Stomach (tissue), 9 donors: ENCODE measurements around the gene ORAI1. TPM values are rescaled to one million over a fixed set of nuclear protein-coding genes. Genes with fewer than 3 reads are reported as not detected.

Experiments
- DNase-seq, 2 donors: peaks; one replicate each; pipeline versions ENCODE4 v3.0.0 to v3.0.0-alpha.2; 2013 to 2019
- H3K27ac ChIP-seq, 5 donors: fragments of 200-600 bp in 4 of 5; sonication (generic) in 4 of 5; one replicate each; pipeline ENCODE4 v1.5.1; 2013 to 2019; ENCODE audit warnings: mild to moderate bottlenecking in 1 of 5, moderate library complexity in 1 of 5
- H3K27me3 ChIP-seq, 3 donors: fragments of 200-600 bp; sonication (generic); one replicate each; pipeline ENCODE4 v1.5.1; 2017 to 2019; ENCODE audit warnings: mixed run types in 1 of 3
- H3K36me3 ChIP-seq, 4 donors: fragments of 200-600 bp; sonication (generic); 1 replicate in 3 of 4; 2 replicates in 1 of 4; pipeline ENCODE4 v1.5.1; 2016 to 2019
- H3K4me1 ChIP-seq, 4 donors: fragments of 200-600 bp; sonication (generic); one replicate each; pipeline ENCODE4 v1.5.1; 2016 to 2019
- H3K4me3 ChIP-seq, 4 donors: fragments of 200-600 bp; sonication (generic) in 3 of 4; one replicate each; pipeline ENCODE4 v1.5.1; 2016 to 2019; ENCODE audit warnings: mild to moderate bottlenecking in 1 of 4
- H3K9me3 ChIP-seq, 4 donors: fragments of 200-600 bp; sonication (generic); one replicate each; pipeline ENCODE4 v1.5.1; 2016 to 2019
- EP300 ChIP-seq: sonication (generic); formaldehyde crosslinking; IDR thresholded peaks from one replicate; pipeline ENCODE4 v1.6.1; 2017; ENCODE audit warnings: antibody characterized with exemption
- POLR2A ChIP-seq, 4 donors: fragments of 450-650 bp; IDR thresholded peaks; one replicate each; pipeline ENCODE4 v1.6.1; 2016; ENCODE audit warnings: antibody characterized with exemption in 4 of 4, control low read depth in 2 of 4, mild to moderate bottlenecking in 1 of 4, moderate library complexity in 1 of 4
- POLR2AphosphoS5 ChIP-seq, 3 donors: sonication (generic); formaldehyde crosslinking; IDR thresholded peaks; one replicate each; pipeline ENCODE4 v1.6.1; 2016; ENCODE audit warnings: antibody characterized with exemption in 3 of 3
- WGBS, 5 donors: extraction: QIAGEN DNeasy Blood & Tissue Kit in 3 of 5; methylation state at CpG; one replicate each; pipeline versions ENCODE4 v1.1.5 to v1.1.7; 2013 to 2018; 5-methylcytosine and 5-hydroxymethylcytosine counted together
- intact Hi-C: fragments of 100-400 bp; cut with DNase I; formaldehyde crosslinking; loops from one replicate; pipeline ENCODE4 v1.15.1; 2023; ENCODE audit warnings: low total_unique reads
- polyA plus RNA-seq, 3 donors: library from polyadenylated mRNA; stranded (reverse); fragments of 200-250 nt; gene quantifications; one replicate each; pipeline ENCODE4 v1.2.3, GENCODE V29; 2013
- total RNA-seq, 5 donors: library from RNA; depleted of rRNA; stranded (reverse); fragments of >200 nt; gene quantifications; one replicate each; pipeline versions ENCODE4 v1.1.0 to v1.2.3, GENCODE V29; 2014 to 2016
- TF ChIP-seq, protein P1 (sequence below), 7 experiments: fragments of 450-650 bp in 4 of 7; fragments of 200-600 bp in 3 of 7; sonication (generic) in 3 of 7; IDR thresholded peaks; one replicate each; pipeline ENCODE4 v1.5.1; 2016 to 2019; ENCODE audit warnings: antibody characterized with exemption in 7 of 7, control low read depth in 2 of 7, mild to moderate bottlenecking in 1 of 7
- donor health status: healthy with polysubstance abuse.
- donor health status: Bipolar disorder and iron deficiency.
- donor health status: healthy.

The ORAI1 gene
- total and polyA plus RNA-seq, 8 donors, result 0.45 to 37.9 (median 8.6) TPM

DNA sequence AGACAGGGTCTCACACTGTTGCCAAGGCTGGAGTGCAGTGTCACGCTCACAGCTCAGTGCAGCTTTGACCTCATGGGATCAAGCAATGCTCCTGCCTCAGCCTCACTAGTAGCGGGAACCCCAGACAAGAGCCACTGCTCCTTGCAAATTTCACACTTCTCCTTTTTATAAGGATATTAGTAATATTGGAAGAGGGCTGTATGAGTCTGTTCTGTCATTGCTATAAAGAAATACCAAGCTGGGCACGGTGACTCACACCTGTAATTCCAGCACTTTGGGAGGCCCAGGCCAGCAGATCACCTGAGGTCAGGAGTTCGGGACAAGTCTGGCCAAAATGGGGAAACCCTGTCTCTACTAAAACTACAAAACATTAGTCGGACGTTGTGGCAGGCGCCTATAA is 12.9 kb upstream of the ORAI1 start:
- Histone ChIP-seq H3K27me3 (no peaks in the 10 kb centered on the region), H3K27ac (no peak overlapping the region), H3K4me1 (peaks cover 0 to 22% (median 7%) of the 10 kb centered on the region in 4 donors), H3K4me3 (no peak overlapping the region), H3K9me3 (no peaks in the 10 kb centered on the region), H3K36me3 (no peaks in the 10 kb centered on the region)
- intact Hi-C loops, result no loop called here
- 90 to 96% (median 93%) methylated on average over 7 of the region's 7 CpGs for WGBS, 5 donors
- TF ChIP-seq POLR2A (IDR thresholded peaks at IDR 0.05) (no peak), EP300 (no peak), POLR2AphosphoS5 (IDR thresholded peaks at IDR 0.05) (no peak)
- TF ChIP-seq, protein P1, sequence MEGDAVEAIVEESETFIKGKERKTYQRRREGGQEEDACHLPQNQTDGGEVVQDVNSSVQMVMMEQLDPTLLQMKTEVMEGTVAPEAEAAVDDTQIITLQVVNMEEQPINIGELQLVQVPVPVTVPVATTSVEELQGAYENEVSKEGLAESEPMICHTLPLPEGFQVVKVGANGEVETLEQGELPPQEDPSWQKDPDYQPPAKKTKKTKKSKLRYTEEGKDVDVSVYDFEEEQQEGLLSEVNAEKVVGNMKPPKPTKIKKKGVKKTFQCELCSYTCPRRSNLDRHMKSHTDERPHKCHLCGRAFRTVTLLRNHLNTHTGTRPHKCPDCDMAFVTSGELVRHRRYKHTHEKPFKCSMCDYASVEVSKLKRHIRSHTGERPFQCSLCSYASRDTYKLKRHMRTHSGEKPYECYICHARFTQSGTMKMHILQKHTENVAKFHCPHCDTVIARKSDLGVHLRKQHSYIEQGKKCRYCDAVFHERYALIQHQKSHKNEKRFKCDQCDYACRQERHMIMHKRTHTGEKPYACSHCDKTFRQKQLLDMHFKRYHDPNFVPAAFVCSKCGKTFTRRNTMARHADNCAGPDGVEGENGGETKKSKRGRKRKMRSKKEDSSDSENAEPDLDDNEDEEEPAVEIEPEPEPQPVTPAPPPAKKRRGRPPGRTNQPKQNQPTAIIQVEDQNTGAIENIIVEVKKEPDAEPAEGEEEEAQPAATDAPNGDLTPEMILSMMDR (IDR thresholded peaks at IDR 0.05), result no peak
- DNase-seq, result no peak

DNA sequence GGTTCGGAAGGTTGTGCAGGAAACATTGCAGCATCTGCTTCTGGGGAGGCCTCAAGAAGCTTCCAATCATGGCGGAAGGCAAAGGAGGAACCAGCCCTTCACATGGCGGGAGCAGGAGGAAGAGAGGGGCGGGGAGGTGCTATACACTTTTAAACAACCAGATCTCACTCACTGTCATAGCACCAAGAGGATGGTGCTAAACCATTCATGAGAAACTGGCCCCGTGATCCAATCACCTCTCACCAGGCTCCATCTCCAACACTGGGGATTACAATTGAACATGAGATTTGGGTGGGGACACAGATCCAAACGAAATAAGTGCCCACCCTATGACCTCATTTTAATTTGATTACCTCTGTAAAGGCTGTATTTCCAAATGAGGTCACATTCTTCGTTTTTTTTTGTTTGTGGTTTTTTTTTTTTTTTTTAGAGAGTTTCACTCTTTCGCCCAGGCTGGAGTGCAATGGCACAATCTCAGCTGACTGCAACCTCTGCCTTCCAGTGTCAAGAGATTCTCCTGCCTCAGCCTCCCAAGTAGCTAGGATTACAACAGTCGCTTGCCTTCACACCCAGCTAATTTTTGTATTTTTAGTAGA is 11.4 kb upstream of the ORAI1 start:
- 69 to 80% (median 78%) methylated on average over 9 of the region's 9 CpGs for WGBS, 5 donors
- Histone ChIP-seq H3K27ac (no peak overlapping the region), H3K4me3 (no peak overlapping the region), H3K4me1 (peaks cover 0 to 21% (median 6%) of the 10 kb centered on the region in 4 donors), H3K36me3 (no peaks in the 10 kb centered on the region), H3K9me3 (no peaks in the 10 kb centered on the region), H3K27me3 (no peaks in the 10 kb centered on the region)
- no peak for DNase-seq
- intact Hi-C loops, result no loop called here
- no peak for TF ChIP-seq POLR2A (IDR thresholded peaks at IDR 0.05)
- TF ChIP-seq EP300, result no peak
- TF ChIP-seq, protein P1 (IDR thresholded peaks at IDR 0.05), result no peak
- TF ChIP-seq POLR2AphosphoS5 (IDR thresholded peaks at IDR 0.05), result no peak

DNA sequence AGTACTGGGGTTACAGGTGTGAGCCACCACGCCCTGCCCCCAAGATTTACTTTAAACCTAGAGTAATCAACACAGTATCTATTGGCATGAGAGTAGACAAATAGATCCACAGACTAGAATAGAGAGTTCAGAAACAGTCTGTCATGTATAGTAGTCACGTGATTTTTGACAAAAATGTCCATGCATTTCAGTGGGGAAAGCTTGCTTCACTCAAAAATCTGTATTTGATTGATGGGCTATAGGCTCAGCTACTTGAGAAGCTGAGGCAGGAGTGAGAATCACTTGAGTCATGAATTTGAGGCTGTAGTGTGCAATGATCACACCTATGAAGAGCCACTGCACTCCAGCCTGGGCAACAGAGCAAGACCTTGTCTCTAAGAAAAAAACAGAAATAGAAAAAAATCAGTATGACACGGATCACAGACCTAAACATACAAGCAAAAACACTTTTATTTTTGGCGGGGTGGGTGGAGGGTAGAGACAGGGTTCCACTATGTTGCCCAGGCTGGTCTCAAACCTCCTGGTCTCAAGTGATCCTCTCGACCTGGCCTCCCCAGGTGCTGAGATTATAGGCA is 7.6 kb upstream of the ORAI1 start:
- no peak for TF ChIP-seq EP300
- no peak for TF ChIP-seq POLR2A (IDR thresholded peaks at IDR 0.05)
- TF ChIP-seq, protein P1 (IDR thresholded peaks at IDR 0.05), result no peak
- intact Hi-C loops, result no loop called here
- H3K9me3 ChIP-seq, result no peaks in the 10 kb centered on the region
- 81 to 91% (median 84%) methylated on average over 5 of the region's 5 CpGs for WGBS, 5 donors
- no peak for DNase-seq
- no peaks in the 10 kb centered on the region for H3K4me1 ChIP-seq
- no peak overlapping the region for H3K4me3 ChIP-seq
- no peaks in the 10 kb centered on the region for H3K36me3 ChIP-seq
- H3K27me3 ChIP-seq, result no peaks in the 10 kb centered on the region
- no peak overlapping the region for H3K27ac ChIP-seq

DNA sequence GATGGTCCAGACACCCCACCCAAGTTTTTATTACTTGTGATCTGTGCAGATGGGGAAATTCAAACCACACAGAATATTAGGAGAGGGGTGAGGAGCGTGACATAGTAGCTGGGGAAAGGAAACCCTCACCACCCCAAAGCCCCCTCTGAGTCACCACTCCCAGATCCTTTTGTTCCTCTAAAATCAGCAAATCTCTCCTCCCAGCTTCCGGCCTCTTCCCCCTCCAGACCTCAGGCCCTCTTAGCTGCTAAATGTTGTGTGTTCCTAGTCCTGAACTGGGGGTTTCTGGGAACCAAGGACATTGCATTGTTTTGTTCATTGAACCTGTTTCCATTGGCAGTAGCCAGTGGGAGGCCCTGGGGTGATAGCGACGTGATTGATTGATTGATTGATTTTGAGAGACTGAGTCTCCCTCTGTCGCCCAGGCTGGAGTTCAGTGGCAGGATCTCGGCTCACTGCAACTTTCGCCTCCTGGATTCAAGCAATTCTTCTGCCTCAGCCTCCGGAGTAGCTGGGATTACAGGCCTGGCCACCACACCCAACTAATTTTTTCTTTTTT is 5.9 kb upstream of the ORAI1 start:
- no peak overlapping the region for H3K27ac ChIP-seq
- H3K9me3 ChIP-seq, result no peaks in the 10 kb centered on the region
- no peaks in the 10 kb centered on the region for H3K27me3 ChIP-seq
- H3K4me1 ChIP-seq, result peaks cover 5 to 14% (median 6%) of the 10 kb centered on the region in 4 donors
- intact Hi-C loops, result loop anchor here (5.0 to 10.0 kb wide), 2 partner anchors 38 to 54 kb away; partner anchors contain the start of gene KDM2B
- 76 to 91% (median 84%) methylated on average over 8 of the region's 8 CpGs for WGBS, 5 donors
- H3K36me3 ChIP-seq, result no peaks in the 10 kb centered on the region
- no peak overlapping the region for H3K4me3 ChIP-seq
- TF ChIP-seq POLR2A (IDR thresholded peaks at IDR 0.05) (no peak), POLR2AphosphoS5 (IDR thresholded peaks at IDR 0.05) (no peak), EP300 (no peak)
- TF ChIP-seq, protein P1 (IDR thresholded peaks at IDR 0.05), result no peak
- DNase-seq, result no peak
